Measurements from ENCODE around the gene MORF4L1.
"Not testable (repeated sequence)": the region's sequence is repeated elsewhere in the genome, so short reads cannot be mapped to it uniquely, and the experiment has no call there.

Gene MORF4L1

DNA sequence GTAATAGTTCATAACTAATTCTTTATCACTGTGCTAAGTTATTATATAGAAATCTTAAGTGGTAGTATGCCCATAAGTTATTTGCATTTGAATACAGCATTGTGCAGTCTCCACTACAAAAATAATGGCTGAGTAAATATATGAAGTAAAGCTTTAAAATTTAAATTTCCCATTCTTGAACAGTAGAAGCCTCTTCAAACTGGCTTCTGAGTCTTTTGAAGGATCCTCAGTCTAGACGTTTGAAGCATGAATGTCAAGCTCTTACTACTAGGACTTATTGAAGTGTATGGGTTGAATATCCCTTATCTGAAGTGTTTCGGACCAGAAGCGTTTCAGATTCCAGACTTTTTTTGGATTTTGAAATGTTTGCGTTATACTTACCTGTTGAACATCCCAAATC, 16.3 kb downstream of the MORF4L1 start:
- no peak overlapping the region for H3K4me3 ChIP-seq (ENCODE audit: low read length)
- DNase-seq (ENCODE audit: low read depth, low spot score): no peak

DNA sequence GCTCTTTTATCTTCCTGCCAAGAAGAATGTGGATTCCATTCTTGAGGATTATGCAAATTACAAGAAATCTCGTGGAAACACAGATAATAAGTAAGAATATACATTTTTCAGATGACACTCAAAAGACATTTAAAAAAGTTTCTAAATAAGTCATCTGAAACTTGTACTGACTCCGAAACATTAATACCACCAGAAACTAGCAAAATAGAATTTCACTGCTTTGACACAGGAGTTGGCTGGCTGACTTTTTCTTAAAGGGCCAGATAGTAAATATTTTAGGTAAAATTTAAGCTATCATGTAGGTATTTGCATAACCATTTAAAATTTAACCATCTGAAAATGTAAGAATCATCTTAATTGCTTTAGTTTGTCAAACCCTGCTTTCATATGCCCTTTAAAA, 20.8 kb downstream of the MORF4L1 start:
- H3K4me3 ChIP-seq (ENCODE audit: low read length): no peak overlapping the region
- no peak for DNase-seq (ENCODE audit: low read depth, low spot score)

DNA sequence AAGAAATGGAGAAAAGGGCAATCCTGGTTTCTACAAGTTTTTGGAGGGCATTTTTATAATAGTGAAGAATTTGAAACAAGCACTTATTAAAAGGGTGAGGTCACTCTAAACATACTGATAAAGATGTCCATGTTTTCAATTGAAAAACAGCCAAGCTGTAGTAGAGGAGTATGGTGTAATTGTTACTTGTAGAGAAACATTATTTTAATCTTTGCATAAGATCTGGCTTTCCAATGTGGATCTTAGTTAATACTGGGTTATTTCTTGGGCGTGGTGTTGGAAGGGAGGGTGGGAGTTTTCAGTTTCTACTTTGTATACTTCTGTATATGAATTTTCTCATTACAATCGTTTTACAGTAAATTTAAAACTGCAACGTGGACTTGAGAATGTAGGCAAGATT, 22.8 kb downstream of the MORF4L1 start:
- no peak for DNase-seq (ENCODE audit: low read depth, low spot score)
- H3K4me3 ChIP-seq (ENCODE audit: low read length): no peak overlapping the region

DNA sequence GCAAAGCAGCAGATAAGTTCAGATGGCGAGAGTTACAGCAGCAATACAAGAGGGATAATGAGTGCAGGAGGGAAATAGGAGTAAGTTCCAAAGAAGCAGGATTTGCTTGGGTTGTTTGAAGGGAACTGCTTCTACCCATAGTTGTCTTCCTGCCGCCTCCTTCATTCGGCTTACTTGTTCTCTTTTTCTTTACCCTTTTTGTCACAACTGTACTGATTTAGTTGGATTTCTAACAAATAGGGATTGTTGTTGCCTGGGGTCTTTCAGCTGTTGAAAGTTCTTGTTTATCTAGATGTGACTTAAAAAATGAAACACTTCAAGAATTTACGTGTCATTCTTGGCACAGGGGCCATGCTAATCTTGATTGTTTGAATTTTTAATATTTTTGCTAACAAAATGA, 25.9 kb downstream of the MORF4L1 start:
- DNase-seq (ENCODE audit: low read depth, low spot score): no peak
- no peak overlapping the region for H3K4me3 ChIP-seq (ENCODE audit: low read length)

DNA sequence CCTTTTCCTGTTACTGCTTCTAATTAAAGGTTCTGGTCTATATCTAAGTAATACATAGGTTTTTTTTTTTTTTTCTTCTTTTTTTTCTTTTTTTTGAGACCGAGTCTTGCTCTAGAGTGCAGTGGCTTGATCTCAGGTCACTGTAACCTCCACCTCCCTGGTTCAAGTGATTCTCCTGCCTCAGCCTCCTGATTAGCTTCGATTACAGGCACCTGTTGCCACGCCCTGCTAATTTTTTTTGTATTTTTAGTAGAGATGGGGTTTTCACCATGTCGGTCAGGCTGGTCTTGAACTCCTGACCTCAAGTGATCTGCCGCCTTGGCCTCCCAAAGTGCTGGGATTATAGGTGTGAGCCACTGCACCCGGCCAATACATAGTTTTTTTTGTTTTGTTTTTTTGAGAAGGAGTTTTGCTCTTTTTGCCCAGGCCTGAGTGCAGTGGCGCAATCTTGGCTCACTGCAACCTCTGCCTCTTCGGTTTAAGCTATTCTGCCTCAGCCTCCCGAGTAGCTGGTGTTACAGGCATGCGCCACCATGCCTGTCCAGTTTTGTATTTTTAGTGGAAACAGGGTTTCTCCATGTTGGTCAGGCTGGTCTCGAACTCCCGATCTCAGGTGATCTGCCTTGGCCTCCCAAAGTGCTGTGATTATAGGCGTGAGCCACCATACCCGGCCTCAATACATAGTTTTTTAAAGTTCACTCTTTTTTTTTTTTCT, 28.3 kb downstream of the MORF4L1 start:
- not testable (repeated sequence) for H3K4me3 ChIP-seq (ENCODE audit: low read length); DNase-seq (ENCODE audit: low read depth, low spot score)

DNA sequence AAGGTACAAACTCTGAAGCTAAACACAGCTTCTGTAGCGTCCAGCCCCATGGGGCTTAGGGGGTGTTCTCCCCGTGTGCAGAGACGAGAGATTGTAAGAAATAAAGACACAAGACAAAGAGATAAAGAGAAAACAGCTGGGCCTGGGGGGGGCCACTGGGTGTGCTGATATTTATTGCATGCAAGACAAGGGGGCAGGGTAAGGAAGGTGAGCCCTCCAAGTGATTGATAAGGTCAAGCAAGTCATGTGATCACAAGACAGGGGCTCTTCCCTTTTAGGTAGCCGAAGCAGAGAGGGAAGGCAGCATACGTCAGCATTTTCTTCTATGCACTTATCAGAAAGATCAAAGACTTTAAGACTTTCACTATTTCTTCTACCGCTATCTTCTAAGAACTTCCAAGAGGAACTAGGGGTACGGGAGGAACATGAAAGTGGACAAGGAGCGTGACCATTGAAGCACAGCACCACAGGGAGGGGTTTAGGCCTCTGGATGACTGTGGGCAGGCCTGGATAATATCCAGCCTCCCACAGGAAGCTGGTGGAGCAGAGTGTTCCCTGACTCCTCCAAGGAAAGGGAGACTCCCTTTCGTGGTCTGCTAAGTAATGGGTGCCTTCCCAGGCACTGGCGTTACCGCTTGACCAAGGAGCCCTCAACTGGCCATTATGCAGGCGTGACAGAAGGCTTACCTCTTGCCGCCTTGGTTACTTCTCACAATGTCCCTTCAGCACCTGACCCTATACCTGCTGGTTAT, 29.8 kb downstream of the MORF4L1 start:
- not testable (repeated sequence) for DNase-seq (ENCODE audit: low read depth, low spot score); H3K4me3 ChIP-seq (ENCODE audit: low read length)

DNA sequence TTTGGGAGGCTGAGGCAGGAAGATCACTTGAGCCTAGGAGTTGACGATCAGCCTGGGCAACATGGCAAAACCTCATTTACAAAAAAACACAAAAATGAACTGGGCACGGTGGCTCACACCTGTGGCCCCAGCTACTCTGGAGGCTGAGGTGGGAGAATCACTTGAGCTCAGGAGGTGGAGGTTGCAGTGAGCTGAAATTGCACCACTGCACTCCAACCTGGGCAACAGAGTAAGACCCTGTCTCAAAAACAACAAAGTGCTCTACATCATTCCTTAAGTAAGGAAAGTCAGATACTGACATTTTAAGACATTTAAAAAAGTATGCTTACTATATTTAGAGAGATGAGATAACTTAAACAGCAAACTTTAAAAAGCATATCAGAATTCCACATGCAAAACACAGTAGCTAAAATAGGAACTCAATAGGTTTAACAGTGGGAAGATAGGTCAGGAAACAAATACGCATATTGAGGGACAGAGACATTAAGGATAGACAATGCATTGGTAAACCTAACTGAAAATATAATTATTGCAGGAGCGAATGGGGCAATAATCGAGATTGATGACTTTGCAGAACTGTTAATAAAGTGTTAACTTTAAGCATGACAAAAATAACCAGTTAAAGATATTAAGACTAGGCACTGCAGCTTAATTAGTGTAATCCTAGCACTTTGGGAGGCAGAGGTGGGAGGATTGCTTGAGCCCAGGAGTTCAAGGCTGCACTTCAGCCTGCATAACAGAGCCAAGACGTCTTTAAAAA, 32.1 kb downstream of the MORF4L1 start:
- H3K4me3 ChIP-seq (ENCODE audit: low read length): no peak overlapping the region
- DNase-seq (ENCODE audit: low read depth, low spot score): no peak

DNA sequence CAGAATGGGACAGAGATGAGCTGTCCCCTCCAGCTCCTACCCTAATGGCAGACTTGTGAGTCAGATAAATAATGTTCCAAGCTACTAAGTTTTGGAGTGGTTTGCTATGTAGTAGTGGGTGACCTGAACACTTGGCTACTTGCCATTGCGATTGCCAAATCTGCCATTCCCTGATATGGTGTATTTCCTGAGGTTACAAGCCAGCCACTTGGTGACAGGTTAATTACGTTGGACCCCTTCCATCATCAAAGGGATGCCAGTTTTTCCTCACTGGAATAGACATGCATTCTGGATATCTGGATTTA, 33.6 kb downstream of the MORF4L1 start:
- no peak overlapping the region for H3K4me3 ChIP-seq (ENCODE audit: low read length)
- no peak for DNase-seq (ENCODE audit: low read depth, low spot score)

DNA sequence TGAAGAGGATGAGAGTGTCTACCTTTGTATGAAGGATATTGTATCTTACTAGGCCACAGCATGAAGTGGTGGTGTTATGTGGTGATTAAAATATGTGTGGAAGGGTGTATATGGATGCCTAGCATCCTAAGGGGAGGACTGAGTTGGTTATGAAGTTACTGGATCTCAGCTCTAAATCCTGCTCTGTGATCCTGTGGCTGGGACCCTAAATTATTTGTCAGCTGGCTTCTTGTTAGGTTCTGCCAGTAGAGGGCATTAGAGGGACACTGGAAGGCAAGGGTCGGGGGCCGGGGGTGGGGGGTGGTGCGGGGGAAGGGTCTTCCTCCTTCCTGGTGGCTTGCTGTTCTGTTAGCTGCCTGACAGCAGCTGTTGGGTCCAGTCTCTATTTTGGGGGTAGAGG, 34.9 kb downstream of the MORF4L1 start:
- peak; percentile 27 for DNase-seq (ENCODE audit: low read depth, low spot score)
- no peak overlapping the region for H3K4me3 ChIP-seq (ENCODE audit: low read length)

DNA sequence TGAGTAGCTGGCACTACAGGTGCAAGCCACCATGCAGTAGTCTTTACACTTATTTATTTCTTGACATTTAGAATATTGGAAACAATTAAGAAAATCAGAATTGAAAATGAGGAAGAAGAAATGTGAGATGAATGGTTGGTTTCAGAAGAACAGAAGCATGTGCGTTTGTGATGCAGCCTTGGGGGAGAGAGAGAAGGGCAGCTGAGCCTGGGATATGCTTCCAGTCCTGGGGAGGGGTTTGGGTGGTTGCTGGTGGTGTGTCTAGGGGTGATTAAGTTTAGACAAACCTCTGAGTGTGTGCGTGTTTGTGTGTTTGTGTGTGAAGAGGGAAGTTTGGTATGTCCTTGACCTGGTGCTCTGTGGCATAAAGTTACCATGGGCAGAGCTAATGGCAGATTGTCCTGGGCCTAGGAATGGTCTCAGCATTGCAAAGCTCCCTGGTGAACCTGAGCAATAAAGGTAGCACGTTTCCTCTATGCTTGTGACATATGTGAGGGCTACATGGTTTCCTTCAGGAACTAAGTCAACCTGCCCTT, 36.5 kb downstream of the MORF4L1 start:
- H3K4me3 ChIP-seq (ENCODE audit: low read length): no peak overlapping the region
- DNase-seq (ENCODE audit: low read depth, low spot score): no peak

DNA sequence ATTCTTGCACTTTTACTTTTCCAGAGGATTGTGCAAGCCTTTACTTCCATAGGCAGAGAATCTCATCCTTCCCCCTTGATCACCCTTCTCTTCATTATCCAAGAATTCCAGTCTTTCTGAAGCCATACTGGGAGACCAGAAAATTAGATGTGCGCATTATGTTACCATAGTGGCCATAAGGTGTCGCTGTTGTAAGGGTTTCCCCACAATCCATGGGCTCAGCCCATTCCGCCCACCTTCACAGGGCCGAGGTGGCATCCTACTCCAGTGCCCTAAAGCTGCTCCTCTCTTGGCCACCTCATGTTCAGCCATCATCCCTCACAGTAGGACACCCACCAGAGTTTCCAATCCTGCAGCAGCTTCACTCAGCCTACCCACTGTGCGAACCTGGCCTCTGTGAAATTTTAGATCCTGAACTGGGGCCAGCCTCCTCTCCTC, 37.1 kb downstream of the MORF4L1 start:
- H3K4me3 ChIP-seq (ENCODE audit: low read length): no peak overlapping the region
- peak; percentile 15 for DNase-seq (ENCODE audit: low read depth, low spot score)

DNA sequence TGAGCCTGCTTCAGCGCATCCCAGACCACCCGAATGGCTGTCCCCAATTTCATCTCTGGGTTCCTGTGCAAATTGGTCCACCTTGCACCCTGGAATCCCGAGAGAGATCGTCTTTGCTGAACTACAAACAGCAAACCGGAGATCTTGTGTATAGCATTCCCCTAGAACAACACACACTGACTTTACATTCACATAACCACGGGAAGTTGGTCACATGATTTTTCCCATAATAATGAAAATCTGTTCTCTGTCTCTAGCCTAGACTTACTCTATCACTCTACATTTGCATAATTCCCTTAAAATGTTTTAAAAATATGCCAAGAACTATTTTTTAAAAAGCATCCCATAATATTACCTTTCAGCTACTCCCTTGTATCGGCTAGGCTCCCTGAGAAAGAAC, 37.6 kb downstream of the MORF4L1 start:
- DNase-seq (ENCODE audit: low read depth, low spot score): no peak
- no peak overlapping the region for H3K4me3 ChIP-seq (ENCODE audit: low read length)

DNA sequence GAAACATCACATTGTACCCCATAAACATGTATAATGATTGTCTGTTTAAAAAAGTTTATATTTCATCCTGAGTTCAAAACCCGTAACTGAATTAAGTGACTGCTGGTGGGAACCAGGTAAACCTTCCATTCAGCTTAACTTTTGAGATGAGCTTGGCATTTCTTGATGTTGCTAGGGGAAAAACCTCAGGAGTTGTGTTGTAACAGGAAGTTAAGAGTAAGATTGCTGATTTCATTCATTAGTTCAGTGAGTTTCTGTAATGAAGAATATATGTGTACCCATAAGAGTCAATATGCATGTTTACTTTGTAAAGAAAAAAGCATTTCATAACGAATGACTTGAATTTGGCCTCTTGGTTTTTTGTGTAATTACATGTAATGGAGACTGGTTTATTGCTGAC, 39.6 kb downstream of the MORF4L1 start:
- no peak overlapping the region for H3K4me3 ChIP-seq (ENCODE audit: low read length)
- no peak for DNase-seq (ENCODE audit: low read depth, low spot score)

DNA sequence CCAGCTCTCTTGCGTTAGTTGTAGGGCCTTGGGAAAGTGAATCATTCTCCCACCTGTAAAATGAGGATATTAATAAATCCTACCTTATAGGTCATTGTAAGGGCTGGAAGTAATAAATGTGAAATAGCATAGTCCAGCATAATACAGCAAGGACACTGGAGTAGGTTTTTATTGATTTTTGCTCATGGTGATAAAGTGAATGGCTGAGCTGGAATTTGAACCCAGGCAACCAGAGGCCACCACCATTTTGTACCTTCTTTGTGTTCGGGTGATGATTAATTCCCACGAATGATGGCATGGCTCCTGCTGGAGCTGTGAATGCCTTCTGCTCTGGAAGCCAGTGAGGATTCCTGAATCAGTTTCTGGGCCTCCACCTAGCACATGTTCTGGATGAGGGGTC, 40.3 kb downstream of the MORF4L1 start:
- H3K4me3 ChIP-seq (ENCODE audit: low read length): no peak overlapping the region
- no peak for DNase-seq (ENCODE audit: low read depth, low spot score)

DNA sequence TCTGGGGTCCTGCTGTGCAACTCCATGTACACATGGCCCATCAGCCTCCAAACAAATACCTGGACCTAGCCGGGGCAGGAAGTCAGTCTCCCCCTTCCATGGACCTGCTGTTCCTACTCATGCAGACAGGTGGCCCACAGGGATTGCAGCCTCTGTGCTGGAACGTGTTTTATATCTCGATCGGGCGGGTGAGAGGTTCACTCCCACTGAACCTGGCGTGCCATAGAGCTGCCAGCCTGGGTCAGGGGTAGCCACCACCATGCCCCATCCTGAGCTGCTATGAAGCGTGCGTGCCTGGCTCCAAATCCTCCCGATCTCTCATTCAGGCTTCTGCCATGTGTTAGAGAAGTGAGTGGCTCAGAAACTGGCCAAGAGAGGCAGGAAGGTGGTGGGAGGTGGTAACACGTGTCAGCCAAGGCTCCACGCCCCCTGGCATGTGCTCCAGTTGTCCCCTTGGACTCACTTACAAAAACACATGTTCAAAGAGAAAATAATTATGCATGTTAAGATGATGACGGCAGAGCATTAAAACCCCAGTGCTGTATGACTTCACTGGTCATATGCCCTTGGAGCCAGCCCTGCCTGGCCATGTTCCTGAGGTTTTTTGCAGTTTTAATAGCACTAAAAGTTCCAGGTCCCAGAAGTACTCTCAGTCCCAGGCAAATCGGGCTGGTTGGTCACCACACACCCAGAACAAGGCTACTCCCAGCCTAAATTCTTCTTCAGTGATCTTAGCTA, 41.5 kb downstream of the MORF4L1 start:
- DNase-seq (ENCODE audit: low read depth, low spot score): no peak
- H3K4me3 ChIP-seq (ENCODE audit: low read length): no peak overlapping the region

DNA sequence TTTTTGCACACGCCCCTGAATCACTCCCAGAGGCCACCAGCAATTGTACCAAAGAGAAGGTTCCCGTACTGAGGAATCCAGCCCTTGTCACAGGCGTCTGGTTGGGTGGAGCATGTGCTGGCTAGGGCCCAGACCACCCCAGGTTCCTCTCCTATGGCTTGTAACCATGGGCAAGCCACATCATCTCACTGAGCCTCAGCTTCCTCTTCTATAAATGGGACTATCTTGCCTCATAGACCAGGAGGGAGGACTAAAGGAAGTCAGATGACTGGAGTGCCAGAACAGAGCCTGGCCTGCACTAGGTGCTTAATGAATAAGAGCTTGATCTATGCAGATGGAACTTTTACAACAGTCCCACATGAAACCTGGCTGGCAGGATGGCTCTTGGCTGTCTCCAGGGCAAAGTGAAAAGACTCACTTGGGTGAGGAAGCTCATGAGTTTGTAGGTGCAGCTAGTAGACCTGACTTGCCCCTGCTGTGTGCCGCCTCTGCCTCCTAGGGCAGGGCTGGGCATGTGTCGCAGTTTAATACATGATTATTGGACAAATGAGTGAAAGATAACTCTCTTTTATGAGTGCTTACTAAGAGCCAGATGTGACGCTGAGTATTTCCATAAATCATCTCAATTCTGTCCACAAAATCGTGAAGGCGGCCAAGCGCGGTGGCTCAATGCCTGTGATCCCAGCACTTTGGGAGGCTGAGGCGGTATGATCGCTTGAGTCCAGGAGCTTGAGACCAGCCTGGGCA, 42.8 kb downstream of the MORF4L1 start:
- no peak for DNase-seq (ENCODE audit: low read depth, low spot score)
- H3K4me3 ChIP-seq (ENCODE audit: low read length): no peak overlapping the region

DNA sequence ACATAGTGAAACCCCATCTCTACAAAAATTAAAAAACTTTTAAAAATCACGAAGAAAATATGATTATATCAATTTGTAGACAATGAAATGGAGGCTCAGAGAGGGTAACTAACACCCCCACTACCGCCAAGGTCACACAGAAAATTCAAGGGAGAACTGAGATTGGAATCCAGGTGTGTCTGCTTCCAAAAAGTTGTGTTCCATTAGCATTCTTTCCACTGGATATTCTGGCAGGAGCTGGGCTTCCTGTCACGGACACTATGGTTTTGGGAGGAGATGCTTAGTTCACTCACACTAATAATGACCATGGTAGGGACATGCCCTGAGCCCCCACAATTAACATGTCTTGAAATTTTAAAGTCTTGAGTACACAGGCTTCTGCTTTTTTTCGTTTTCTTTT, 43.4 kb downstream of the MORF4L1 start:
- no peak for DNase-seq (ENCODE audit: low read depth, low spot score)
- no peak overlapping the region for H3K4me3 ChIP-seq (ENCODE audit: low read length)

DNA sequence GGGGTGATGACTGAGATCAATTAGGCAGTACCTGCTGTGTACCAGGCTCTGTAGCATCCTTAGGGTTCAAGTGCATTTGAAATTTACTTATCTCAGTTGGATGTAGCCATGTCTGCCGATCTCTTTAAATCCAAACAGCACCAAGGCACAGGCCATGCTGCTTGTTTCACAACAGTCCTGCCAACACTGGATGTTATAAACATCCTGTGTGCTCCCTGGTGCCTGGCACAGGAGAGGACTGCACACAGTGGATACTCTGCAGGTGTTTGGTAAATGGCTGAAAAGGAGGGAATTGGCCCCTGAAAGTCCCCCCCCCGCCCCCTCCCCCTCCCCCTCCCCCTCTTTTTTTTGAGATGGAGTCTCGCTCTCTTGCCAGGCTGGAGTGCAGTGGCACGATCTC, 45.2 kb downstream of the MORF4L1 start:
- no peak for DNase-seq (ENCODE audit: low read depth, low spot score)

DNA sequence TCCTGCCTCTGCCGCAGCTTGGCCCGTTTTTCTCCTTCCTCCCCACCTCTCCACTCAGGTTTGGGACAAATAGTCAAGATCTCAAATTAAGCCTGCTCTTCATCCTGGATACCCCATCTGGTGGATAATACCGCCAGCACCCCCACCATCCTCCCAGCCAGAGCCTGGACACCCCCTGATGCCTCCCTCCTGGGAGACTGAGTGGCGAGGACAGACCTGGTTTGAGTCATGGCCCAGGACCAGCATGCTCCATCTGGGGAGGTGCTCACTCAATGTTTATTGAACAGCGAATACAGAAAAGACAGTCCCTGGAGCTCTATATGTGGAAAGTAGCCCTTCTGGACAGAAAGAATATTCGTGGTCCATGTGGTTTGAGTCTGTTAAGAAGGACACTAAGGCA, 48.8 kb downstream of the MORF4L1 start:
- DNase-seq (ENCODE audit: low read depth, low spot score): no peak
- H3K4me3 ChIP-seq (ENCODE audit: low read length): no peak overlapping the region

More for the DNA sequence above, 45.2 kb downstream of the MORF4L1 start:
- H3K4me3 ChIP-seq (ENCODE audit: low read length): no peak overlapping the region
